HG03064 (cell line): Measurements from ENCODE around the gene BMPR1A.
"Not testable (repeated sequence)": the region's sequence is repeated elsewhere in the genome, so short reads cannot be mapped to it uniquely, and the experiment has no call there.

Experiments used
- ATAC-seq: cut with Tn5 transposase; IDR thresholded peaks from one replicate; pipeline ENCODE4 v1.9.1; 2021; ENCODE audit warnings: low read depth; ENCODE audit not compliant: unreplicated experiment

The BMPR1A gene

DNA sequence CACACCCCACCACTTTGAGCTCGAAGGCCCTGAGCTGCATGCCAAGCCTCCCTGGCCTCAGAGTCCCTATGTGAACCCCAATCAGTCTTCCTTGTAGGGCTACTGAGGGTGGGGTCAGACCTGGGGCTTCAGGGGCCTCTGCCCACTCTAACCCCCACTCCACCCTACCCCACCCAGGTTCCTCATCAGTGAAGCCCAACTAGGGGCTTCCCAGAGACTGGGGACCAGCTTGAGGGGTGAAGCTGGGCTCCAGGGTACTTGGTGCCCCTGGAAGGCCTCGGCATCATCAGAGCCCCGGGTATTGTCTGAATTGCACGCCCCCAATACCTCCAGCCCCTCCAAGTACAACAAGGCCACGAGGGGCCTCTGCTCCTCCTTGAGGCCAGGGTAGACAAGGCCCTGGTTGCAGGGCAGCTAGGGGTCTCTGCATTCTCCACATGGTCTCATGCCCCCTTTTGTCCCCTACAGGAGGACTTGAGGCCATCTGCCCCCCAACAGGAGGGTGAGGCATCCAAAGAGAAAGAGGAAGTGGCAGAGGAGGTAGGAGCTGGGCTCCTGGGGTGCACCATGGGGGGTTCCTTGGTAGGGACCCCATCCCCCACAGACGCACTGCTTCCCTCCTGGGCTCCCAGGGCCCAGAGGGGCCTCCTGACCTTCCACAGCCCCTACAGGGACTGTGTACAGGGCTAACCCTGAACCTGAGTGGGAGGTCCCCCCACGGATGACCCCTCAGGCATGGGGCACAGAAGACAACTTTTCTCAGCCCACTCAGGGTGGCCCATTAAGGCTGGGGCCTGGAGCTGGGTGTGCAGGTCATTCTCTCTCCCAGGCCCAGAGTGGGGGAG is 205.9 kb downstream of the BMPR1A start:
- no peak for ATAC-seq

DNA sequence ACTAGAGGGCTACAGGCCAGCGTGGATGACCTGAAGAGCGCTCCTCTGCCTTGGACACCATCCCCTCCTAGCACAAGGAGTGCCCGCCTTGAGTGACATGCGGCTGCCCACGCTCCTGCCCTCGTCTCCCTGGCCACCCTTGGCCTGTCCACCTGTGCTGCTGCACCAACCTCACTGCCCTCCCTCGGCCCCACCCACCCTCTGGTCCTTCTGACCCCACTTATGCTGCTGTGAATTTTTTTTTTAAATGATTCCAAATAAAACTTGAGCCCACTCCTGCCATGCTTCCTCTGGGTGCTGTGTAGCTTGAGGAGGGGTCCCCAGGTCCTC is 206.5 kb downstream of the BMPR1A start:
- no peak for ATAC-seq

DNA sequence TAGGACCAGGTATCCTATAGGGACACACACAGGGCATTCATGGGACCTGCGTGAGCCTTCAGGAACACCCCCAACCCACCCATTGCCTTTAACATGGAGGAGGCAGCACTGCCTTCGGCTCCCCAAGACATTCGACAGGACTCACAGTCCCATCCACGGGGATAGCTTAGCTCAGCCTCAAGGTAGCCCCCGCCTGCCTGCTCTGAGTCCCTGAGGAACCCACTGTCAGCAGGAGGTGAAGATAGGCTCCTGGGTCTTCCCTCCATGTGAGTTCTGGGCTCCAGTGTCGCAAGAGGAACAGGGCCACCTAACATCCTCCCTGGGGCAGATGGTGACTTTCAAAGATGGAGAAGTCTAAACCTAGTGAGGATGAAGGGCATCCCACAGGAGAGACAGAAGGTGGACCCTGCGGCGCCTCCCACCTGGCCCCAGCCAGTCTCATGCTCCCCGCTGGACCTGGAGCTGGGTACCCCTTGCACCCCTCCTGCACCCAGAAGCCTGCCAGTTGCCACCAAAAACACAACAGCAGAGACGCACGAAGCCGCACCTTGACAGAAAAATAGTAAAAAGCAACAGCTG is 207.0 kb downstream of the BMPR1A start:
- ATAC-seq: no peak

DNA sequence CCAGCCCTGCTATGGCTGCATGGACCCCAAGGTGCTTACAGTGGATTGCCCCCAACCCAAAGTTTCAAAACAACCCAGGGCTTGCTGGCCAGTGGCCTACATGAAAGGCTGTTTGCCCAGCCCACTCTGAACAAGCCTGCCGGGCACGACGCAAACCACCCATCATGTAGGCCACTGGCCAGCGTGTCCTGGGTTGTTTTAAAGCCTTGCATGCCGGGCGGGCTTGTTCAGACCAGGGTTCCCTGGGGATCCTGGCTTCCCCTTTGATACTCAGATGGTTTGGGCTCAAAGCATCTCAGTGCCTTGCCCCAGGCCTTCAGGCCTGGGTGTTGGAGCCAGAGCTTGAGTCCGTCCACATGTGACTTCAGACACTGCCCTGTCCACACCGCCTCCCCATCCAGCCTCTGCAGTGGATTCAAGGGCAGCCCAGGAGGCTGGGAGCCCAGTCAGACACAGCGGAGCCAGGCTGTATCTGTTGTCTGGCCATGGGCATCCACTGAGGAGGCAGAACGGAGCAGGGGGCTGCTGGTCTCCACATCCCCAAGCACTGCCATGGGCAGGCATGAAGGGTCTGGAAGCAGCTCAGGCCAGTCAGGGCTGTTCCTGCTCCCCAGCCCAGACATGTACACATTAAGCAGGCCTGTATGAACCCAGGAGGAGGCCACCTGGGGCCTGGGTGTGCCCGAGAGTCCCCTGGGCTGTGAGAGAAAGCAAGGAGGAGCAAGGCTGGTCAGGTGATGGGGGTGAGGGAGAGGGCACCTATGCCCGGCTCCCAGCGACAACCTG is 207.8 kb downstream of the BMPR1A start:
- ATAC-seq: no peak

DNA sequence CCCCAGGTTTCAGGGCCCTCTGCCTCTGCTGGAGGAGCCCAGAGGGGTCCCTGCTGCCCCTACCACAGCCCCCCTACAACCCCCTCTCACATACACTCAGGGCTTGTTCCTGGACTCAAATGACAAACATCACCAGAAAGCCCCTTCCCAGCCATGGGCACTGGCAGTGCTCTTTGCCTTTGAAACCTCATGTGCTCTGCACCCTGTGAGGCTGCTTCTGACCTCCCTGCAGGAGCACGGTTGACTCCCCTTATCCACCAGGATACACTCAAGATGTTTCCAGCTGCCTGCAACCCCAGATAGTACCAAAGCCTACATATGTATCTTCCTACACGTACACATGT is 208.4 kb downstream of the BMPR1A start:
- no peak for ATAC-seq

DNA sequence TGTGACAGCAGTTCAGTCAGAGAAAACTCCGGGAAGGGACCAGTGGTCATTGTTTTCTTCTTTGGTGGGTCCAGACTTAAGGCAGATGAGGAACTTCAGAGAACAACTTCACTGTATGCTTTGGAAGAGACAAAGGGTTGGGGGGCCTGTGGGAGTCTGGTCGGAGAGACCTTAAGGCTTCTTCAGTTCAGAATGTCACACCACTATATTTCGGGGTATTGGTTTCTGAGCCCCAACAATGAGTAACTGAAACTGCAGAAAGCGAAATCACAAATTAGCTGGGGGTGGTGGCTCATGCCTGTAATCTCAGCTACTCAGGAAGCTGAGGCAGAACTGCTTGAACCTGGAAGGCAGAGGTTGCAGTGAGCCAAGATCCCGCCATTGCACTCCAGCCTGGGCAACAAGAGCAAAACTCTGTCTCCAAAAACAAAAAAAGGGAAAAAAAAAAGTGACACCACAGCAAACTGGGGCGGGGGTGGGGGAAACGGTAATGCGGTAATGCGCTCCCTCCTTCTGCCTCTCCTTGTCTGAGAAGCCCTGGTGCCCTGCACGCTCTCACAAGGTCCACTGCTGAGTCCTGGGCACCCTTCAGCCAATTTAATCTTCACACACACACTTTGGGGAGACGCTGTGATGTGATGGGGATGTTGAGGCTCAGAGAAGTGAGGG is 209.7 kb downstream of the BMPR1A start:
- no peak for ATAC-seq

DNA sequence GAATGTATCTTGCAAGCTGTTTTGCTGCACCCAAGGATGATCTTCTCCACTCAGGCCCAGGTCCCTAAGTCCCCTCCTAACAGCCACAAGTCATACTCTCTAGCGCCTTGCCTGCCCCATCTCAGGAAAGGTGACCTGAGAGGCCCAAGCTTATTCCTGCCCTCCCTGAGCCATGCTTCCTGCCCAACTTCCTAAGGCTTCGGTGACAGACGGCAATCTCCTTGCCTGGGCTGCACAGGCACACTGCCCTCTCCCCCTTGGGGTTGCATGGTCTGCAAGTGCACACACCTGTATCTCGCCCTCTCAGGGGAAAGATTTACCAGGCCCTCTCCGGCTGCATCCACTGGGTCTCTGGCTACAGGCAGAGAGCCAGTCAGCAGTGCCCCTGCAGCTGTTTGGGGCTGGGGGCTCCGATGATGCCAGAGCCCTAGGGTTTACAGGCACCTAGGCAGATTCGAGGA is 211.1 kb downstream of the BMPR1A start:
- no peak for ATAC-seq

DNA sequence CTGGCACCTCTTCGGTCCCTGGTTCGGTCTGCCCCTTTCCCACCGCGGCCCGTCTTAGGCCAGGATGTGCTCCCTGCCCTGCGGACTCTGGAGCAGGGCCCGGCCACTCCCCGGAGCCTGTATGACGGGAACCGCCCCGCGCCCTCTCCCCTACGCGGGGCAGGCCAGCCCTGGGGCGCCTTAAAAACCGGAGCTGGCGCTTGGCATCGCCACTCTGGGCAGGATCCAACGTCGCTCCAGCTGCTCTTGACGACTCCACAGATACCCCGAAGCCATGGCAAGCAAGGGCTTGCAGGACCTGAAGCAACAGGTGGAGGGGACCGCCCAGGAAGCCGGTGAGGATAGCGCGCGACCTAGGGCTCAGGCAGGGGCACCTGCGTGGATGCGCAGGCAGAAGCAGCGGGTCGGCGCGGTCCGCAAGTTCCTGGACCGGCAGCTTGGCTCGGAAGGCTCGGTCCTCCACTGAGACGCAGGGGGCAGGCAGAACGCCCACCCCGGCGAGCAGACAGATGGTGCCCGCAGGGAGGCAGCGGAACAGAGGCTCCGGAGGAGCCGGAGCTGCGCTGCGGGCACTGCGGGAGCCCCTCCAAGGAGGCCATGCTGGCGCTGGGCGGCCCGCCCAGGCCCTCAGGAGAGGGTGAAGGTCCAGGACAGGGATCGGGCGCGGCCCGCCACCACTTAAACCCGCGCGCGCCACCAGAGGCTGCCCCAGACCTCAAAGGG is 212.0 kb downstream of the BMPR1A start, which contains the start of gene ADIRF:
Gene ADIRF, plus strand, starts transcription at position 212 of the 723 bp plus-strand sequence. Its CDS starts 63 bp downstream, at position 275.
- no peak for ATAC-seq

DNA sequence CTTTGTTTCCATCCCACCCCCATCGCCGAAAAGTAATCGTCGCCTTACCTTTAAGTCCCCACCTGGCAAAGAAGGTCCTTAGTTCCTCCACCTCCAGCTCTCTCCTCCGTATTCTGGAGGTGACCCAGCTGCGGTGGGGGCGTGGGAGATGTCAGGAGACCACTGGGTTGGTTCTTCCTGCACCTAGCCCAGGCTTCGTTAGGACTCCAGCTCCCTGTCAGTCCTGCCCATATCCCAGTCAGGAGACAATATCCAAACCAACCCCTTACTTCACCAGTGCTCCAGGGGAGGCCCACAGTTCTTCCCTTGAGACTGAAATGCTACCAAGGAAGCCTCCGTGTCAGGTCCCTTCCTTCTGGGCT is 212.6 kb downstream of the BMPR1A start:
- no peak for ATAC-seq

DNA sequence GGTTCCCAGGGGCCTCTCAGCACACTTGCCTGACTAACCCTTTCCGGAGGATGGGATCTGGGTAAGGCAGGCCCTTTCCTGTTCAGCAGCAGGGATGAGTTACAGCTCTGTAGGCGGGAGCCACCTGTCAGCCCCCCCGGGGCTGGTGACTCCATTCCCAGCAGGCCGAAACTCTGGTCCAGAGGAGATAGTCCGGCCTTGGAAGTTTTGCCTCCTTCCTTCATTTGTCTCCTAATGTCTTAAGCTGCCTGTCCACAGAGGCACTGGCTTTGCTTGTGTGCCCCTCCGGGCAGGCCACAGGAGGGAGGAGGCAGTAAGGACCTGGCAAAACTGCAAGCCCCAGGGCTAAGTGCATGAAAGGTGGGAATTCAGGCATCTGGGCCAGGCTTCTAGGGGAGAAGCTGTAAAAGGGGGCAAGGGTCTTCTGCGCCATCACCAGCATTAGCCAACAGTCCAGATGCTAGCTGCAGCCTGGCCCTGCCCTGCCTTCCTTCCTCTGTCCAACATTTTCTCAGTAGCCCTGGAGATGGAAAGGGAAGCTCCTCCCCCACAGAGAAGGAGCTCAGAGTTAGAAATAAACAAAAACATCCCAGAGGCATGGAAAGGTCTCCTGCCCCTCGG is 213.1 kb downstream of the BMPR1A start:
- no peak for ATAC-seq

DNA sequence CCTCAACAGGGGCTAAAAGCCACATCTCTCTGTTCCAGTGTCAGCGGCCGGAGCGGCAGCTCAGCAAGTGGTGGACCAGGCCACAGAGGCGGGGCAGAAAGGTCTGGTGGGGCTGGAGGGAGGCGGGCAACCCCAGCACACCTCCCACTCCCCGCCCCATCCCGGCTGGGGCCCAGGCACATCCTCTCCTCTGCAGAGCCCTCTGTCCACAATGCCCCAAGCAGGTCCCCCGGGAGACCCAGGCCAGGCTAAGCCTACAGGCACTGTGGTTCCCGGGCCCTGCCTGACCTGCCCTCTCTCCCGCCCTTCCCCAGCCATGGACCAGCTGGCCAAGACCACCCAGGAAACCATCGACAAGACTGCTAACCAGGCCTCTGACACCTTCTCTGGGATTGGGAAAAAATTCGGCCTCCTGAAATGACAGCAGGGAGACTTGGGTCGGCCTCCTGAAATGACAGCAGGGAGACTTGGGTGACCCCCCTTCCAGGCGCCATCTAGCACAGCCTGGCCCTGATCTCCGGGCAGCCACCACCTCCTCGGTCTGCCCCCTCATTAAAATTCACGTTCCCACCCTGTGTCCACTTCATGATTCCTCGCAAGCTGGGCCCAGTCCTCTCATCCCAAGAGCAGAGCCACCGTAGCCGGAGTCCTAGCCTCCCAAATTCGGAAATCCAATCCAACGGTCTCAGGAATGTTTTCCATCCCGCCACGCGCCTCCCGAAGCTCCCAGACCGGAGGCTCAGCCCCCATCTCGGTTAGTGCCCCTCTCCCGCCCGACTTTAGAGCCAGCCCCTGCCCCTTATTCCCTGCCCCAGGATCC is 214.0 kb downstream of the BMPR1A start:
- no peak for ATAC-seq

DNA sequence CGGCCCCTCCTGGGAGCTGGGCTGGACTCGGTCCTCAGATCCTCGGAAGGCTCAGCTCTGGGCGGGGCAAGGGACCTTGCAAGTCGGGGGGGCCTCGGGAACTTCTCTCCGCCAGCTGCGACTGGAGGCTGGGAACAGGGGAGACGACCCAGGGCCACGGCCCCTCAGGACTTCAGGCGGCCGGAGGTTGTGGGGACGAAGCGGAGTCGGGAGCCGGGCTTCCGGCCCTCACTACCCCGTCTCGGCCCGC is 214.5 kb downstream of the BMPR1A start:
- no peak for ATAC-seq

DNA sequence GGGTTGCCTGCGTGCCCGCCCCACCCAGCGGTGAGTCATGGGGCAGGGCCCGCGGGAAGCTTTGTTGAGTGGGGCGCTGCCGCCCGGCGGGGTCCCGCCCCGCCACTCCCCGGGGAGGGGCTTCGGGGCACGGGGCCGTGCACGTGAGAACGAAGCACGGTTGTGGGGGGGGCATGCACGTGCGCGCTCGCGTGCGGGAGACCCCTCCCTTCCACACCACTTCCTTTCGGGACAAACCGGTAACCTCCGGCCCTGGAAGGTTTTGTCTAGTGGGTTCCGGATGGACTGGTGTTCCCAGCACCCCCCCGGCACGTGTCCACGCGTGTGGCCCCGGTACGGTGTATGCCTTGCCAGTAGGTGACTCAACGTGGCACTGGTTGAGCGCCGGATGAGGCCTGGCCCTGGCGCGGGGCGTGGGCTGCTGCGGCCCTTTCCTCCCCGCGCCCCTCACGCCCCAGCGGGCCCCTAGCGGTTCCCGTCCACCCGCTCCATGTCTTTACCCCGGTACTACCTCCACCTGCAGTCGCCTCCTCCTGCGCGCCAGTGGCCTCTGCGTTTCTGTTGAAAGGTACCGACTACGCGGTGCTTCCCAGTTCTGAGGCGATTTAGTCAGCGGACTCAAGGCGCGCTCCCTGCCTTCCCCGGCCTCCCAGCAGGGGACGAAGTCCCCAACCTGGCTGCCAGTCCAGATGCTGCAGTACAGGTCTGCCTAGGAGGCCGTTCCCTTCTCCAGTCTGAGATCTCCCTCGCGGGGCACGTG is 215.0 kb downstream of the BMPR1A start:
- peak; percentile 71 for ATAC-seq

DNA sequence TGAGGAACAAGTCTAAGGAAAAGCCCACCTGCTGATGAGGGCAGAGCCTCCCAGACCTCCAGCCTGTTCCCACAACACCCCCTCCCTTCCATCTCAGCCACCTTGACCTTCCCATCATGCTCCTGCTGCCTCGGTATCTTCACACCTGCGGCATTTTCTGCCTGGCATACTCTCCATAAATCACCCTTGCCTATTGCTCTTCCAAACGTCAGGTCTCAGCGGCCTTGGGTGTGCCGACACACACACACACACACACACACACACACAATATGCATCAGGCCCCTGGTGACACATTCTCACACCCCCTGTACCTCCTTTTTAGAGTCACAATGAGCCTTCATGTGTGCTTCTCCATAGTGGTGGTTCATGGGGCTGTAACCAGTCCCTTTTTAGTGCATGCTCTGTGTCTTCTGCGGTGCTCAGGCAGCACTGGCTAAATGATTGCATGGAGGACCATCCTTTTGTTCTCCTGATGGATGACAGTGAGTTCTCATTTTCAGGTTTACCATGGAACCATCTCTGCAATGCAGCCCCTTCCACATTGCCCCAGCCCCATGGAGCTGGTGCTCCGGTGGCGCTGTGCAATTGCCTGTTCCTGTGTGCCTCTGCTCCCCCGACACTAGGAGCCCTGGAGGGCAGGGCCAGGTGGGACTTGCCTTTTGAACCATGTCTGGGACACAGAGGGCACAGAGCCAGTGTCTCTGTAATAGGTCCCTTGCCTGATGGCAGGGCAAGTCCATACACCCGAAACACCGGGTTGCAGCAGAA is 216.4 kb downstream of the BMPR1A start:
- ATAC-seq: no peak

DNA sequence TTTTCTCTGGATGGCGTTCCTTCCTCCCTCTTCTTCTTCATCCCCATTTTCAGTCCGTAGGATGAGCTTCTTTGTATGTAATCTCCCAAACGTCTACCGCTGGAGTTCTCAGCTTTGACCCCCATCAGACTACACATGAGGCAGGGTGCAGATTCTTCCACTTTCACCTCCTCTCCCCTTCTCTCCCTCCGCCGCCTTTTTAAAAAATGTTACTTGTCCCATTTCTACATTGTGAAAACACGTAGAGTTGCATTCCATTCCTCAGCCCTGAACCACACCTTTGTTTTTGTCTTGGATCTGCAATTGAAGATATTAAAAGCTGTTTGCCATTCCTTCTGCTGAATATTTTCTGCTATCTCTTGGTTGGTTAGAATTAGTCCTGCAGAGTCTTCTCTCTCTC is 218.1 kb downstream of the BMPR1A start:
- no peak for ATAC-seq

DNA sequence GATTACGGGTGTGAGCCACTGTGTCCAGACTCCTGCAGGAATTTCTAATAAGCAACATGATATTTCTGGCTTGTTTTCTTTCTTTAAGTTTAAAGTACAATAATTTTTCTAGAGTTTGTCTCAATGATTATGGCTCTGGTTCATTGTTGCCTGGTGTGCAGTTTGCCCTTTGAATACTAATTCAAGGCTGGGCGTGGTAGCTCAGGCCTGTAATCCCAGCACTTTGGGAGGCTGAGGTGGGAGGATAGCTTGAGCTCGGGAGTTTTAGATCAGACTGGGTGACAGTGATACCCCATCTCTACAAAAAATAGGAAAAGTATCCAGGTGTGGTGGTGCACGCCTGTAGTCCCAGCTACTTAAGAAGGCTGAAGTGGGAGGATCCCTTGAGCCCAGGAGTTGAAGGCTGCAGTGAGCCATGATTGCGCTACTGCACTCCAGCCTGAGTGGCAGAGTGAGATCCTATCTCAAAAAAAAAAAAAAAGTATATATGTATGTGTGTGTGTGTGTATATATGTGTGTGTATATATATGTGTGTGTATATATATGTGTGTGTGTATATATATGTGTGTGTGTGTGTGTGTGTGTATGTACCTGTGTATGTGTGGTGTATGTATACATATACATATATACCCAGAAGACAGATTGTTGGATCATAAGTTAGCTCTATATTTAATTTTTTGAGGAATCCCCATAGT is 220.1 kb downstream of the BMPR1A start:
- ATAC-seq: no peak

DNA sequence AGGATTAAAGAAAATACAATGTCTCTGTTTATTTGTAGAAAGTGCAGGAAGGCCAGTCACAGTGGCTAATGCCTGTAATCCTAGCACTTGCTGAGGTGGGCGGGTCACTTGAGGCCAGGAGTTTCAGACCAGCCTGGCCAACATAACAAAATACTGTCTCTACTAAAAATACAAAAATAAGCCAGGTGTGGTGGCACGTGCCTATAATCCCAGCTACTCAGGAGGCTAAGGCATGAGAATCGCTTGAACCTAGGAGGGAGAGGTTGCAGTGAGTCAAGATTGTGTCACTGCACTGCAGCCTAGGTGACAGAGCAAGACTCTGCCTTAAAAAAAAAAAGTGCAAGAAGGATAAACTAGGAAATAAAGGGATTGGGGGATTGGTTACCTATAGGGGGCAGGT is 222.0 kb downstream of the BMPR1A start:
- not testable (repeated sequence) for ATAC-seq
